Activated CD8-positive, alpha-beta memory T cell treated with anti-CD3 and anti-CD28 coated beads for 24 hours (primary cell): ENCODE measurements around the gene COMMD10.

Experiments
- DNase-seq: peaks from one replicate; pipeline ENCODE4 v3.0.0-alpha.2; 2020

COMMD10 gene

DNA sequence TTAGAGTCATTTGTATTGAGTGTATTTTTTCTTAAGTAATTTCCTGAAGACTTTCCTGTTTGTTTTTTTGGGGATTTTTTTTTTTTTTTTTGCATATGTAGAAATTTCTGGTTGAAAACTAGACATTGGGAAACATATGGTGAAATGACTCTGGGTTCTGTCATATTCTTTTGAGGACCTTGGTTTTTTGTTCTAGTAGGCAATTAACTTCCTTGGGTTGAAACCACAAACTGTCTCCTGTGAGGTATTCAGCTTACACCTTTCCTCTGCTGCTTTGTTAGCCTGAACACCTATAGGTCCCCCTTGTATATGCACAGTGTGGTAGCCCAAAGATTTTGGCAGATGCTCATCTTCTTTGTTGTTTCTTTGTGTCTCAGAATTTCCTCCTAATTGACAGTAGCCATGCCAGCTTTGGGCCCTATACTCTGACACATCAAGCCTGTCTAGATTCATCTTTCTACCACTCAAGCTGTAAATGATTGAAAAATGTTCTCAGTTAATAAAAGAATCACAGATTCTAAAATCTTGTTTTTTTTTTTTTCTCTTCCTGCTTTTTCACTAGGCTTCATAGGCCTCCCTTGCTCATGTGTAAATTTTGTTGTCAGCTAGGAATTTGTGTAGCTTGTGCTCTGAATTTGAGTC lies 140.6 kb downstream of the COMMD10 start:
- DNase-seq: no peak

DNA sequence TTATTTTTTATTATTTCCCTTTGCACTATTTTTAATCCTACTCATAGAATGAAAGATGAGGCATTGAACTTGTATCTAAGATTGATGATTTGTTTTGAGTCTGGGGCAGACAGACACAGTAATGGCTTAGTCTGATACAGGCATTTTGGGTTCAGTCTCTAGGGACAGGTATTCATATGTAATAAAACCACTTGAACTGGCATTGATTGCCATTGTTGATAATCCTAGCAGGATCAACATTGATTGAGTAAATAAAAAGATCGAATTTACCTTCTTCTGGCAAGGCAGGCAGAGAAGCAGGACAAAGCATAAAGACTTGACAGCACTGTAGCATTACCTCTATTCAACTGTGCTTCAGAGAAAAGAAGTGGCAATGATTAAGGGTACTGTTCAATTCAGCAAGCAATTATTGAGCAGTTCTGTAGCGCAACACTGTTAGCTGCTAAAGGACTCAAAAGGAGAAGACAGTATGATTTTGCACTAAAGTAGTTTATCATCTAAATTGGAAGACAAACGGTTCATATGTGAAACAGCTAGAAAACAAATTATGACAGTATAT lies 144.4 kb downstream of the COMMD10 start:
- no peak for DNase-seq

DNA sequence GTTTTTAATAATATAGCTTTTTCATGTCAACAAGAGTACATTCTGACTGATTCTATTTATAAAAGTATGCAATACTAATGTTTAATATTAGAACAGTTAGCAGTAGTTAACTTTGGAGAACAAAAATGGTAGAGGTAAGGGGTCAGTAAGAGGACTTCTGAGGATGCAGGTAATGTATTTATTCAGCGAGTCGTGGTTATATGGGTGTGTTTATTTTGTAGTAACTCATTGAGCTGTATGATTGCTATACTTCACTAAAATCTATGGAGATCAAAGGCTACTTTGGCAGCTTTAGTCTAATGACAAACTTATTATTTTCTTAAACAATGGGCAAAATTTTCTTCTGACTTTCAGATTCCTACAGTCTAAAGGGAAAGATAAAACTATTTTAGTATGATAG lies 146.5 kb downstream of the COMMD10 start:
- DNase-seq: no peak

DNA sequence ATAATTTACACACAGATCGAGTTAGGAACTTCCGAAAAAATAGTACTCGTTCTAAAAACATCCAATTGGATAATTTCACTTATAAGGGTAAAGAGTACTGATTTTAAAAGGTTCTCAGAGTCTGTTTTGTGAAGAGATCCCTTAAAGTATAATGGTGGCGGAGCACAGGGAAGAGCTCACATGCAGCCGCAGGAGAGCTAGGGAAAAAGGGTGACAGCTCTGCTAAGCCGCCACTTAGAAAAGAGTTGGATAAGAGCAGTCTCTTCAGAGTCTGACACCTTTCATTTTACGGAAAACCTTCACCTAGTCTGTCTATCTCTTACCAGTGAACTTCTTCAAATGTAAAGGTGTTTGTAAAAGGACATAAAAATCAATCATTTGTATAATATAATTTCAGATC lies 149.9 kb downstream of the COMMD10 start:
- no peak for DNase-seq

DNA sequence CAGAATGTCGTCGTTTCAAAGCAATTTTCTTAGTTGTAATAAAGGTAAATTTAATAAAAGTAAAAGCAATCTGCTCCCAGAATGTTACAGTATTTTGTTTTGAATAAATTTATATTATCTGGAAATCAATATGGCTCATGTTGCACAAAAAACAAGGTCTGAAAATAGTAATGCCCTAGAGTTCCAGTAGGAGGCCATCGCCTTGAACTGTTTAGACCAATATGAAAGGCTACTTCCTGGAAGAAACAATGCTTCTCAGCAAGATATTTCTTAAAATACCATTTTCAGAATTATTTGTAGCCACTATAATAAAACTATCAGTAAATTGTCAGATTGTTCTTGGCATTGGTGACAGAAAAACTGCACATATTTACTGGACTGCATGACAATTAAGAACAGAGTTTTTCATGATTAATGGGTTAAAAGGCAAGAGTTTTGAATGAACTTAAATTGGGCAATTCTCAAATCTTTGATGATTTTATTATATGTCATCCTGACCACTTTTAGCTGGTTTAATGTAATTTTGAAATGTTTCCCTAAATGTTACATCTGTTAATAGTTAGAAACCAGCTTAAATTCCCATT lies 153.2 kb downstream of the COMMD10 start:
- no peak for DNase-seq

DNA sequence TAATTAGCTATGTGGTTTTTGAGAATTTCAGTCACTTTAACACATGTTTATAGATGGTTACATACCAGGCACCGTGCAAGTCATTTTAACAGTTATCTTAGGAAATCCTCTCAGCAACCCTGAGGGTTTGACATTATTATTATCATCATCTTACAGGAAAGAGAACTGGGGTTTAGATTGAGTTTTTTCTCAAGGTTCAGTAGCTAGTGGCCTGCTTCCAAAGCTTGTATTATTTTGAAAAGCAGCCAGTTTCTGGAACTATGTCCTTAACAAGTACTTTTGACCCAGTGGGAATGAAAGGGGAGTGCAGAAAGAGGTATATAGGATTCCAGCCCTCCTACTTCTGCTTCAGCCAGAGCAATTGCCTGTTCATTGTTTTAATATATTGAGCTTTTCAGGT lies 157.5 kb downstream of the COMMD10 start:
- DNase-seq: no peak

DNA sequence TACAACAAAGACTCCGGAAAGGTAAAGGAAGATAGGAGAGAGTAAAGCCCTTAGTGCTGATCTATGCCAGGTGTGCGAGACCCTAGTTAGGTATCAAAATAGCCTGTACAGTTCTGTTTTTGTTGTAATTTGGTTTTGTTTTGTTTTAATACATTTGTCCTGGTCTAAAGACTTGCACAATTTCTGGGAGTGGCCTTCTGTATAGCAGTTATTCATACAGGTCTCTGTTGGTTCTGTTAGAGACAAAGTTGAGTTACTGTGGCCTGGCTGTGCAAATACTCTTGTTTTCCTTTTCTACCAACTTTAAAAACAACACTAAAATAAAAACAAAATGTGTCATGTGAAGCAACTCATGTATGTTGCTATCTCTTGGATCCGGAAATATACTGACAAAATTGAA lies 163.6 kb downstream of the COMMD10 start:
- DNase-seq: no peak

DNA sequence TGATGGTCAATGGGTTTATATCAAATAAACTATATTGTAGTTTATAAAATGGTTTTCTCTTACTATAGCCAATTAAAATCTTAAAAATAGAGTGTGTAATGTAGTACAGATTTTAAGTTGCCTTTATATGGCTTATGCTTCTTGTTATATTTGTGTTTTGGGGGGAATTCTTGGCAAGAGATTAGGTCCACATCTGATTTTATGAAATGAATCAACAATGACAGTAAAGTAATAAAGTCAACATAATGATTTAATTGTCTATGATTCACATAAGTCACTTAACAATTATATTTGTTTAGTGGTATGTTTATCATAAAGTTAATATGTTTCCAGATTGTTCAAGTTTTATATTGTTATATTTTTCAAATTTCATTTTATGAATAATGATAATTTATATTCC lies 164.8 kb downstream of the COMMD10 start:
- DNase-seq: no peak

DNA sequence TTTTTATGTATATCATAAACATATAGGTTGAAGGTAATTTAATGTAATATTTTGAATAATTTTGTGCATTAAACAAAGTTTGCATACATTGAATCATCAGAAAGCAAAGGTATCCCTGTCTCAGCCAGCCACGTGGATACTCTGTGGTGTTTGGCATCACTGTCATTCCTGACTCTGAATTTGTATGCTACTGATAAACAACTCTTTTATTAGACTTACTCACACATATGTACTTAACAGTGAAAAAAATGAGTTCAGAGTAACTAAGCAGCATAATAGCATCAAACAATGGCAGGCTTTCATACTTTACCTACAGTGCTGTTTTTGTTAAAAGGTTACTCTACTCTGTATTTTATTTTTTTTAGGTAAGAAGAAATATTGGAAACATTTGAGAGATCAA lies 171.9 kb downstream of the COMMD10 start:
- no peak for DNase-seq

DNA sequence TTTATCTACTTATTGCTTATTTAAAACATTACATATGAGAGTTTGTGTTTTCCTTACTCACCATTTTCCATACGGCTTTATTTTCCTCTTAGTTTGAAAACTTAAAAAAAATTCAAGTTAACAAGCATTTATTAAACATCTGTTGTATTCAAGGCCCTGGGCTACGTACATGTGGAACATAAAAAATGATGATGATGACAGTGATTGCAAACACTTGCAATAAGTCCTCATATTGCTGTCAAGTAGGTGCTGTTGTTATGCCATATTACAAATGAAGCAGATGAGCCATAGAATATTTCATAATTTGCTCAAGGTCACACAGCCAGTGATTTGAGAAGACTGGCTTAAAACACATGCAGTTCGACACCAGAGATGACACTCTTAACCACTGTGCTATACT lies 180.6 kb downstream of the COMMD10 start:
- no peak for DNase-seq

DNA sequence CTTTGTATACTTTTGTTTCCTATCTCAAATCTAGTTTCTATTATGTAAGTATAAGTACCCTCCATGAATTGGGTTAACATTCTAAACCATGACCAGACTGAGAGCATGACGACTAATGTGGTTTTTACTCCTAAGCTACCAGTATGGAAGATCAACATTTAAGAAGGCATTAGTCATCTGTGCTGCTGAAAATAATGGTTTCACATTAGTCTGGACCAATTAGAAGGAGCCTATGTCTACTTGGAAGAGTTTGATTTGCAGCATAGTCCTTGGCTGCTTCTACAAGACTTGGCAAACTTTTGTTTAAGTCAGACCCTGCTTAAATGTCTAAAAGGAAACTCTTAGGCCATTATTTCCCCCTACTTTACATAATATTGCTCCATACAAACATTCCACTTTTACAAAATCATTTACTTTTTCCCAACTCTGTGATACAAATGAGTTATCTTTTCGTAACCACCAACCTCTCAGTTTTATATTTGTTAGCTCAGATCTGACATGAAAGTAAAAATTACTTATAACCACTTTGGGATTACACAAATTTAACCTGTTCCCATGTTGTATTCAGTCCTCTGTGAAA lies 186.7 kb downstream of the COMMD10 start:
- no peak for DNase-seq

DNA sequence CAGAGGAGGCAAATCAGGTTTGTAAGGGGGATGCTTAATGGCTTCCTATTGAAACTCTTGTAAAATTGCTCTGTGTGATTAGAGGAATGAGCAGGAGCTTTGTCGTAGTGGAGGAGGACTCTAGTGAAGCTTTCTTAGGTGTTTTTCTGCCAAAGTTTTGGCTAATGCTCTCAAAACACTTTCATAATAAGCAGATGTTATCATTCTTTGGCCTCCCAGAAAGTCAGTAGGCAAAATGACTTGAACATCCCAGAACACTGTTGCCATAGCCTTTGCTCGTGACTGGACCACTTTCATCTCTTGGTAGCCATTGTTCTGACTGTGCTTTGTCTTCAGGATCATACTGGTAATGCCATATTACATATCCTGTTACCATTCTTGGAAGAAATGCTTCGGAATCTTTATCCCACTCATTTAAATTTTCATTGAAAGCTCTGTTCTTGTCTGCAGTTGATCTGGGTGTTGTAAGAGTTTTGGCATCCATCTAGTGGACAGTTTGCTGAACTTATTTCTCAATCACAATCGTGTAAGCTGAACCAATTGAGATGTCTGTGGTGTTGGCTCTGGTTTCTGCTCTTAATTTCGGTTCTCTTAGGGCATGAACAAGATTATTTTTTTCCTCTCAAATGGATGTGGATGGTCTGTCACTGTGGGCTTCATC lies 187.6 kb downstream of the COMMD10 start:
- DNase-seq: no peak

DNA sequence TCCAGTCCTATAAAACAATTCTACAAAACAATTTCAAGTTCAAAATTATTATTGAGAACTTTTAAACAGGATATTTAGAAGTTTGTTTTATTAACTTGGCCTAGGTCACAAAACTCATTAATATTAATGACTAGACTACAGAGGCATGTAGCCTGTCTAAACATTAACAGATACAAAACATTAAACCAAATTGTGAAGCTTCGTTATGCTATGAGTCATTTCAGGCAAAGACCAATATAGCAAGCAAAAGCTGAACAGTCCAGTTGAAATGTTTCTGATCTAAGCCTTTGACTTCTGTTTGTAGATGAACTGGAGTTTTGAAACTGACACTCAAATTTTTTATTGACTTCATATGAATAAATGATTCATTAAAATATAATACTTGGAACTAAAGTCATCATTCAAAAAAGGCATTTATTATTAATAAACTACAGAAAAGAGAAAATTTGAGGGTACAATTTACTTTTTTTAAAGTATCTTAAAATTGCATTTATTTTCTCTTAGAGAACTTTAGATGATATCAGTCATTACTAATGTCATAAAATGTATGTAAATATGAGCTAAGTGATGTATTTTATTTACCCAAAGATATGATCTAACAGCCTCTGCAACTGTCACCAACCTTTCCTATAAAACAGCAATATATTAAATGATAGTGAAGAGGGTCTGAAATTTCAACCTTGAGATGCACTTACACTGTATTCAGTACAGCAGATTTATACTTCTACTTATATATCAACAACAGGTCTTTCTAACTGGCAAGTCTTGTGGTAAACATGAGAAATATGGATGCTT lies 188.8 kb downstream of the COMMD10 start:
- no peak for DNase-seq

DNA sequence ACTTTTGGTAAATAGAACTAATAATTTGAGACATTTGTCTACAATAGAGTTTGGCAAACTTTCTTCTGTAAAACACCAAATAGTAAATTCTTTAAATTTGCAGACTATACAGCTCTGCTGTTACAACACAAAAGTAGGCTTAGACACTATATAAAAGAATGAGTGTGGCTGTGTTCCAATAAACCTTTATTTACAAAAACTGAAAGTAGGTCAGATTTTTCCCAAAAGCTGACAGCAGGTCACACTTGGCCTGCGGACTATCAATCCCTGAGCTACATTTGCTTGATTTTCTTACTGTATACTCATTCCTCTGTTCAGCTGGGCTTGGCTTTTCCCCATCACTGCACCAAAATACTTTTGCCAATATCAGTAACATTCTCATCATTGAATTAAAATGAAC lies 189.4 kb downstream of the COMMD10 start:
- no peak for DNase-seq

DNA sequence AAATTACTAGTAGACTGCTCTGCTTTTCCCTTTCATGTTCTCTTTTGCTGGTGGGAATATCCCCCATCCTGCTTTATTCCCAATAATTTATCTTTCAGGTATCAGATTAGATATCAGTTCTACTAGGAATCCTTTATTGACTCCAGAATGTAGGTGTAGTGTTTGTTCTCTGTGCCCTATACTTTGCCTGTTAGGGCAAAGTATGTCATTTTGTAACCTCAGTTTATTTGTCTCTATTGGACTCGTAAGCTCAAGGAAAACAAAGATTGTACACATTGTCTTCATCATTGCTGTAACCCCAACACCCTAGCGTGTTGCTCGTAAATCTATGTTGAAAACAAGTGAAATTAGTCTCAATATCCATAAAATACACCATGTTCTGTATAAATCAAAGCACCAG lies 190.5 kb downstream of the COMMD10 start:
- no peak for DNase-seq

DNA sequence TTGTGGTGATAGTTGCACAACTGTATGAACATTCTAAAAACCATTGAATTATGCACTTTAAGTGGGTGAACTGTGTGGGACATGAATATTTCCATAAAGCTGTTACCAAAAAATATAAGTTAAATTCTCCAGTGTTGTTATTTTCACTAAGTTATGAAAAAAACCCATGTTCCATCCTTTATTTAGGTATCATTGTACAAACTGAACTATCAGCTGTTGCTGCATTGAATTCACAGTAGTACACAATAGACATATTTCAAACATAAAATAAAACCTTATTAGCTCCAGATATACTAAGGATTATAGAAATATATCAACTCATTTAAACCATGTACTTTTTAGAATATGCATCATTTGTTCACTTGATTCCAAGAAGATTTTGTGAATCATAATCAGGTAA lies 192.1 kb downstream of the COMMD10 start:
- DNase-seq: no peak

DNA sequence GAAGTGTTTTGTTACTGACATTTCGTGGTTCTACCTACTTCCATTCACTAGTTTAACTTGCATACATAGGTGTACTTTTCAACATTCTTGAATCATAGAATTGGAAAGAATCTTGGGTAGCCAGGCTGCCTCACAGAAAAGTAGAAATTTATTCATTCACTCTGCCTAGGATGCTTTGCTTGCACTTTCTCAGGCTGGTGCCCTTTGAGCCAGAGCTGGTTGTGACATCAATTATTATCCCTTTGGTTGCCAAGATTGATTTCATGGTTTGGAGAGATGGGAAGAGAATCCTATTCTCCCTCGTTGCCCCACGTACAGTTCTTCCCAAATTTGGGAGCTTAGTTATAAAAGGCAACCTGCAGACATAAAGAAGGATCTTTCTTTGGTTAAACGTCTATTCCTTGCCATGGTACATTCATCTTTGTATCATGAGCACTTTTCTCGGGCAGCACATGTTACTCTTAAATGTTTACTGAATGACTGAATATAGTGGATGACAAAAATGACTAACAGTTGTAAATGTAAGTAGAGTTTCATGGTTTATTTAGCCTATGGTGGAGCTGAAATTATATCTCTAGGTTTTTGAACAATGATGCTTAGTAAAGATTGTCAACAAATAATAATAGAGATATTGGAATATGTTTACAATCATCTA lies 195.5 kb downstream of the COMMD10 start:
- DNase-seq: no peak

DNA sequence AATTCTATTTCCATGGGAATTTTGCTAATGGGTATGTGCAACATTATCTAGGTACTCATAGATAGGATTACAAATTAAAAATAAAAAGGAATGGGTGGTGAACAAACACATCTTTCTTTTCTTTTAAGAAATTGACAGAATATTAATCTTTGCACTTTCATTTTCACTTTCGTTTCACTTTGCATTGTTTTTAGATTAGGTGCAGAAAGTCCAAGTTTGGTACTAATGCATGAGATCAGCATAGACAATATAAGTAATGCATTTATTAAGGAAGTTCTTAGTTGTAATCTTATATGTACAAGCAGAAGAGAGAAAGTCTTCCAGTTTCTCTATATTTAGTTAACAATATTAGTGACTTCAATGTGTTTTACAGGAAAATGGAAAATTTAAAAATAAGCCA lies 196.5 kb downstream of the COMMD10 start:
- no peak for DNase-seq

DNA sequence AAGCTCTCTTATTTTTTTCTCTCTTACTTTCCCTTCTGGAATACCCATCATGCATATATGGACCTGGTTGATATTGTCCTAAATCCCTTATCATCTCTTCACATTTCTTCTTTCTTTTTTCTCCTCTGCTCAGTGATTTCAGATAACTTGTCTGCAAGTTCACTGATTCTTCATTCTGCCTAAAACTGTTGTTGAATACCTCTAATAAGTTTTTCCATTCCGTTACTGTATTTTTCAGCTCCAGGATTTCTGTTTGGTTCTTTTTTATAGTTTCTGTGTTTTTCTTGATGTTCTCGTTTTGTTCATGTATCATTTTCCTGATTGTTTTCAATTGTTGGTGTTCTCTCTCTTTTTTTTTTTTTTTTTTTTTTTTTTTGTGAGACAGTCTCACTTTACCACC lies 203.7 kb downstream of the COMMD10 start:
- DNase-seq: no peak

DNA sequence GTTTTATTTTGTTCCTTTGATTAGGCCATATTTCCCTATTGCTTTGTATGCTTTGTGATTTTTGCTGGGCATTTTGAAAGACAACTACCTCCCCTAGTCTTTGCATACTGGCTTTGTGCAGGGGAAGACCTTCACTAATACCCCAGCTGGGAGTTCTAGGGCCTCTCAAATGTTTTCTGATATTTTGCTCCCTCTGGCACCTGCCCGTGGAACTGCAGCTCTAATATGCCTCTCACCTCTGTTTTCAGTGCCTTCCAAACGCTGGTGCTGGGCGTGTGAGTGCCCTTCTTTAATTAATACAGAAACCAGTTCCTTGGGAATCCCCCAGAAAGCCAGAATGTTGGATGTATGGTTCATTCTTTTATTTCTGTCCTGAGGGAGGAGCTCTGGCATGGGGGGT lies 204.5 kb downstream of the COMMD10 start:
- DNase-seq: no peak

DNA sequence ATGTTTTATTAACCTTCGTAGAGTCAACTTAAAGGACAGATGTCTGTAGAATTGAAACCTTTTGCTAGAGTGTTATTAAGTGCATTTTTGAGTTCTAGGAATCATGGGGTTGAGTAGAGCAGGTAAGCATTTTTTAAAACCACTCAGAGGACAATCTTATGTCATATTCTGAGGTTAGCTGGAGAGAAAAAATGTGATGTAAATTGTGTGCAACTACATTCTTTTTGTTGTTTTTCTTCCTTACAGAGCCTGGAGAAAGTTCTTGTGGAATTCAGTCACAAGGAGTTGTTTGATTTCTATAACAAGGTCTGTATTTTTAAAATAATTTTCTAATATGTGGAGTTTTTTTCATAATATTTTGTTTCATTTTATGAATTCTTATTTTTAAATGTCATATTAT lies 206.4 kb downstream of the COMMD10 start:
- no peak for DNase-seq

DNA sequence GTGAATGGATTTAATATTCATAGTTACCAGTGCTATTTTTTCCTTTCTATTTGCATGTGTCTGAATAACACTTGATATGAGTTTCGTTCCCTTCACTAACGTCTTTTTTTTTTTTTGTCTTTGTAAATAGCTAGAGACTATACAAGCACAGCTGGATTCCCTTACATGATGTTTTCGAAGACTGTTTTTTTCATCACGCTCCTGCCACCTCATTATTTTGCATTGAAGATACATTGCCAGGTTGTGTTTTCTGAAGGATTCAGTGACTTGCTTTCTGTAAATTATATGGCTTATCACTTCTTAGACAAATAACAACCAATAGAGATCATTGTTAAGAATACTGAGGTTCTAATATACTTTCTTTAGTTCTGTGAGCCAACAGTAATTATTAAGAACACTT lies 207.5 kb downstream of the COMMD10 start:
- no peak for DNase-seq
